GM18517 (cell line): ENCODE results near the gene MYH11.
"Not testable (repeated sequence)": the region's sequence is repeated elsewhere in the genome, so short reads cannot be mapped to it uniquely, and the experiment has no call there.

Source experiments
- ATAC-seq: cut with Tn5 transposase; IDR thresholded peaks from one replicate; pipeline ENCODE4 v1.9.1; 2021; ENCODE audit warnings: mild to moderate bottlenecking, moderate library complexity; ENCODE audit not compliant: unreplicated experiment

The MYH11 gene

GRCh38 chr16:15811481-15812400 lies 45.1 kb downstream of the MYH11 start:
- ATAC-seq, result no peak

- ATAC-seq, result no peak
These were observed 45.9 kb downstream of the MYH11 start for GRCh38 chr16:15810949-15811348.

- ATAC-seq, result no peak
These were observed 46.4 kb downstream of the MYH11 start for GRCh38 chr16:15810411-15810810.

- not testable (repeated sequence) for ATAC-seq
These were observed 47.5 kb downstream of the MYH11 start for GRCh38 chr16:15809297-15809696.

- no peak for ATAC-seq
These were observed 48.8 kb downstream of the MYH11 start for GRCh38 chr16:15808071-15808470.

- no peak for ATAC-seq
These were observed 49.2 kb downstream of the MYH11 start for GRCh38 chr16:15807603-15808009.

GRCh38 chr16:15803618-15804017 lies 53.2 kb downstream of the MYH11 start:
- ATAC-seq, result no peak

- no peak for ATAC-seq
These were observed 56.9 kb downstream of the MYH11 start for GRCh38 chr16:15799851-15800495.

- ATAC-seq, result no peak
These were observed 58.2 kb downstream of the MYH11 start for GRCh38 chr16:15798671-15799070.

- ATAC-seq, result no peak
These were observed 59.9 kb downstream of the MYH11 start for GRCh38 chr16:15796885-15797284.

- no peak for ATAC-seq
These were observed 61.2 kb downstream of the MYH11 start for GRCh38 chr16:15795615-15796014.

- ATAC-seq, result no peak
These were observed 64.3 kb downstream of the MYH11 start for GRCh38 chr16:15792563-15792971.

GRCh38 chr16:15790458-15790857 lies 66.4 kb downstream of the MYH11 start:
- no peak for ATAC-seq

- ATAC-seq, result not testable (repeated sequence)
These were observed 67.0 kb downstream of the MYH11 start for GRCh38 chr16:15789816-15790215.

GRCh38 chr16:15788846-15789239 lies 68.0 kb downstream of the MYH11 start:
- ATAC-seq, result no peak

GRCh38 chr16:15786501-15786900 lies 70.3 kb downstream of the MYH11 start:
- ATAC-seq, result no peak

- ATAC-seq, result no peak
These were observed 71.3 kb downstream of the MYH11 start for GRCh38 chr16:15785386-15786059.

- ATAC-seq, result no peak
These were observed 72.8 kb downstream of the MYH11 start for GRCh38 chr16:15783985-15784384.

GRCh38 chr16:15782573-15783365 lies 74.1 kb downstream of the MYH11 start:
- no peak for ATAC-seq

- no peak for ATAC-seq
These were observed 75.2 kb downstream of the MYH11 start for GRCh38 chr16:15781650-15782049.

GRCh38 chr16:15780805-15781204 lies 76.0 kb downstream of the MYH11 start:
- ATAC-seq, result no peak
